HepG2 (cell line): ENCODE measurements around the gene SRCAP. TPM values are rescaled to one million over a fixed set of nuclear protein-coding genes. Genes with fewer than 3 reads are reported as not detected.

Experiments
- ARNT2 ChIP-seq: sonication (generic); formaldehyde crosslinking; IDR thresholded peaks from 2 replicates; pipeline ENCODE4 v1.8.0; 2022; ENCODE audit warnings: mild to moderate bottlenecking, low read depth, missing genetic modification reagents, moderate library complexity
- EEA1 ChIP-seq: sonication (generic); formaldehyde crosslinking; IDR thresholded peaks from 2 replicates; pipeline ENCODE4 v1.5.1; 2020; ENCODE audit warnings: mild to moderate bottlenecking, missing genetic modification reagents, borderline replicate concordance
- GATAD2A ChIP-seq: IDR thresholded peaks from 2 replicates; pipeline ENCODE4 v1.6.1; 2016
- HNRNPK ChIP-seq: fragments of 200-400 bp; formaldehyde crosslinking; IDR thresholded peaks from 2 replicates; pipeline ENCODE4 v1.6.1; 2018; ENCODE audit warnings: low read length, low read depth, moderate library complexity, mild to moderate bottlenecking; ENCODE audit not compliant: poor library complexity, severe bottlenecking
- RBFOX2 ChIP-seq: fragments of 200-400 bp; formaldehyde crosslinking; IDR thresholded peaks from 2 replicates; pipeline ENCODE4 v1.6.1; 2017; ENCODE audit warnings: low read depth, mild to moderate bottlenecking, low read length
- RXRB ChIP-seq: IDR thresholded peaks from 2 replicates; pipeline ENCODE4 v1.6.1; 2016; ENCODE audit warnings: borderline replicate concordance, missing genetic modification reagents, missing compliant biosample characterization
- TCF12 ChIP-seq, 2 experiments: fragments of 450-650 bp in 1 of 2; sonication (generic) in 1 of 2; formaldehyde crosslinking in 1 of 2; IDR thresholded peaks; 2 replicates each; pipeline versions ENCODE4 v1.6.1 to v1.8.0; 2017 to 2022; ENCODE audit warnings: antibody characterized with exemption in 1 of 2, mild to moderate bottlenecking in 1 of 2, missing genetic modification reagents in 1 of 2, moderate library complexity in 1 of 2
- ZBTB34 ChIP-seq: sonication (generic); formaldehyde crosslinking; IDR thresholded peaks from 2 replicates; pipeline ENCODE4 v1.8.0; 2022; ENCODE audit warnings: mild to moderate bottlenecking, missing genetic modification reagents
- ZHX1 ChIP-seq: sonication (generic); formaldehyde crosslinking; IDR thresholded peaks from 2 replicates; pipeline ENCODE4 v1.8.1; 2022; ENCODE audit warnings: low read depth, mild to moderate bottlenecking, missing genetic modification reagents
- ZNF292 ChIP-seq: sonication (generic); formaldehyde crosslinking; IDR thresholded peaks from 2 replicates; pipeline ENCODE4 v1.8.1; 2022; ENCODE audit warnings: mild to moderate bottlenecking, low read depth, missing genetic modification reagents, borderline replicate concordance
- ZSCAN12 ChIP-seq: sonication (generic); formaldehyde crosslinking; IDR thresholded peaks from 2 replicates; pipeline ENCODE4 v1.9.0; 2021; ENCODE audit warnings: mild to moderate bottlenecking, missing genetic modification reagents
- polyA plus RNA-seq, 8 experiments: library from polyadenylated mRNA; depleted of rRNA in 3 of 8; stranded (reverse) in 7 of 8; unstranded in 1 of 8; fragments of >200 nt; fragmentation: Illumina TruSeq in 4 of 8; extraction: Trizol in 4 of 8; gene quantifications; 2 replicates each; pipeline versions ENCODE4 v1.2.1 to v1.2.3, GENCODE V29; 2011 to 2016; ENCODE audit warnings: low read depth in 4 of 8, missing spikeins in 1 of 8, mixed read lengths in 1 of 8; ENCODE audit not compliant: insufficient read depth in 1 of 8
- total RNA-seq, 5 experiments: library from RNA; depleted of rRNA; stranded (reverse); fragments of >200 nt; fragmentation: Illumina TruSeq; extraction: Trizol; gene quantifications; 2 replicates each; pipeline ENCODE4 v1.2.3, GENCODE V29; 2016; ENCODE audit warnings: low read depth in 1 of 5
- TF ChIP-seq, protein P1 (sequence below): sonication (generic); formaldehyde crosslinking; IDR thresholded peaks from 2 replicates; pipeline ENCODE4 v1.4.0; 2020; ENCODE audit warnings: missing genetic modification reagents
- TF ChIP-seq, protein P2 (sequence below): IDR thresholded peaks from 2 replicates; pipeline ENCODE4 v1.4.0; 2020; ENCODE audit warnings: mild to moderate bottlenecking, missing genetic modification reagents

The SRCAP gene
- total and polyA plus RNA-seq, 2 of the 13 experiments (the other 11 are each of a cell fraction or from before 2014, with no cell fraction given): 4.9 to 9.0 TPM

- TF ChIP-seq, protein P1, sequence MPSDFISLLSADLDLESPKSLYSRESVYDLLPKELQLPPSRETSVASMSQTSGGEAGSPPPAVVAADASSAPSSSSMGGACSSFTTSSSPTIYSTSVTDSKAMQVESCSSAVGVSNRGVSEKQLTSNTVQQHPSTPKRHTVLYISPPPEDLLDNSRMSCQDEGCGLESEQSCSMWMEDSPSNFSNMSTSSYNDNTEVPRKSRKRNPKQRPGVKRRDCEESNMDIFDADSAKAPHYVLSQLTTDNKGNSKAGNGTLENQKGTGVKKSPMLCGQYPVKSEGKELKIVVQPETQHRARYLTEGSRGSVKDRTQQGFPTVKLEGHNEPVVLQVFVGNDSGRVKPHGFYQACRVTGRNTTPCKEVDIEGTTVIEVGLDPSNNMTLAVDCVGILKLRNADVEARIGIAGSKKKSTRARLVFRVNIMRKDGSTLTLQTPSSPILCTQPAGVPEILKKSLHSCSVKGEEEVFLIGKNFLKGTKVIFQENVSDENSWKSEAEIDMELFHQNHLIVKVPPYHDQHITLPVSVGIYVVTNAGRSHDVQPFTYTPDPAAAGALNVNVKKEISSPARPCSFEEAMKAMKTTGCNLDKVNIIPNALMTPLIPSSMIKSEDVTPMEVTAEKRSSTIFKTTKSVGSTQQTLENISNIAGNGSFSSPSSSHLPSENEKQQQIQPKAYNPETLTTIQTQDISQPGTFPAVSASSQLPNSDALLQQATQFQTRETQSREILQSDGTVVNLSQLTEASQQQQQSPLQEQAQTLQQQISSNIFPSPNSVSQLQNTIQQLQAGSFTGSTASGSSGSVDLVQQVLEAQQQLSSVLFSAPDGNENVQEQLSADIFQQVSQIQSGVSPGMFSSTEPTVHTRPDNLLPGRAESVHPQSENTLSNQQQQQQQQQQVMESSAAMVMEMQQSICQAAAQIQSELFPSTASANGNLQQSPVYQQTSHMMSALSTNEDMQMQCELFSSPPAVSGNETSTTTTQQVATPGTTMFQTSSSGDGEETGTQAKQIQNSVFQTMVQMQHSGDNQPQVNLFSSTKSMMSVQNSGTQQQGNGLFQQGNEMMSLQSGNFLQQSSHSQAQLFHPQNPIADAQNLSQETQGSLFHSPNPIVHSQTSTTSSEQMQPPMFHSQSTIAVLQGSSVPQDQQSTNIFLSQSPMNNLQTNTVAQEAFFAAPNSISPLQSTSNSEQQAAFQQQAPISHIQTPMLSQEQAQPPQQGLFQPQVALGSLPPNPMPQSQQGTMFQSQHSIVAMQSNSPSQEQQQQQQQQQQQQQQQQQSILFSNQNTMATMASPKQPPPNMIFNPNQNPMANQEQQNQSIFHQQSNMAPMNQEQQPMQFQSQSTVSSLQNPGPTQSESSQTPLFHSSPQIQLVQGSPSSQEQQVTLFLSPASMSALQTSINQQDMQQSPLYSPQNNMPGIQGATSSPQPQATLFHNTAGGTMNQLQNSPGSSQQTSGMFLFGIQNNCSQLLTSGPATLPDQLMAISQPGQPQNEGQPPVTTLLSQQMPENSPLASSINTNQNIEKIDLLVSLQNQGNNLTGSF (CRISPR knock-in tag): peak; percentile 33; the same call in 1 of the 2 replicates
- peak; percentile 29; the same call in 1 of the 2 replicates for TF ChIP-seq RXRB (CRISPR knock-in tag)
- TF ChIP-seq EEA1: peak; percentile 80; the same call in 1 of the 2 replicates
- no peak for TF ChIP-seq TCF12 (IDR thresholded peaks at IDR 0.05)
- TF ChIP-seq TCF12 (CRISPR knock-in tag; IDR thresholded peaks at IDR 0.05): no peak
- no peak; the same call in 1 of the 2 replicates for TF ChIP-seq ZBTB34 (CRISPR knock-in tag)
- peak; percentile 83; the same call in 1 of the 2 replicates for TF ChIP-seq ARNT2 (CRISPR knock-in tag)
- peak; percentile 69 for TF ChIP-seq ZHX1 (CRISPR knock-in tag)
- TF ChIP-seq ZSCAN12: no peak
- peak; percentile 17 for TF ChIP-seq GATAD2A (CRISPR knock-in tag)
- TF ChIP-seq, protein P2, sequence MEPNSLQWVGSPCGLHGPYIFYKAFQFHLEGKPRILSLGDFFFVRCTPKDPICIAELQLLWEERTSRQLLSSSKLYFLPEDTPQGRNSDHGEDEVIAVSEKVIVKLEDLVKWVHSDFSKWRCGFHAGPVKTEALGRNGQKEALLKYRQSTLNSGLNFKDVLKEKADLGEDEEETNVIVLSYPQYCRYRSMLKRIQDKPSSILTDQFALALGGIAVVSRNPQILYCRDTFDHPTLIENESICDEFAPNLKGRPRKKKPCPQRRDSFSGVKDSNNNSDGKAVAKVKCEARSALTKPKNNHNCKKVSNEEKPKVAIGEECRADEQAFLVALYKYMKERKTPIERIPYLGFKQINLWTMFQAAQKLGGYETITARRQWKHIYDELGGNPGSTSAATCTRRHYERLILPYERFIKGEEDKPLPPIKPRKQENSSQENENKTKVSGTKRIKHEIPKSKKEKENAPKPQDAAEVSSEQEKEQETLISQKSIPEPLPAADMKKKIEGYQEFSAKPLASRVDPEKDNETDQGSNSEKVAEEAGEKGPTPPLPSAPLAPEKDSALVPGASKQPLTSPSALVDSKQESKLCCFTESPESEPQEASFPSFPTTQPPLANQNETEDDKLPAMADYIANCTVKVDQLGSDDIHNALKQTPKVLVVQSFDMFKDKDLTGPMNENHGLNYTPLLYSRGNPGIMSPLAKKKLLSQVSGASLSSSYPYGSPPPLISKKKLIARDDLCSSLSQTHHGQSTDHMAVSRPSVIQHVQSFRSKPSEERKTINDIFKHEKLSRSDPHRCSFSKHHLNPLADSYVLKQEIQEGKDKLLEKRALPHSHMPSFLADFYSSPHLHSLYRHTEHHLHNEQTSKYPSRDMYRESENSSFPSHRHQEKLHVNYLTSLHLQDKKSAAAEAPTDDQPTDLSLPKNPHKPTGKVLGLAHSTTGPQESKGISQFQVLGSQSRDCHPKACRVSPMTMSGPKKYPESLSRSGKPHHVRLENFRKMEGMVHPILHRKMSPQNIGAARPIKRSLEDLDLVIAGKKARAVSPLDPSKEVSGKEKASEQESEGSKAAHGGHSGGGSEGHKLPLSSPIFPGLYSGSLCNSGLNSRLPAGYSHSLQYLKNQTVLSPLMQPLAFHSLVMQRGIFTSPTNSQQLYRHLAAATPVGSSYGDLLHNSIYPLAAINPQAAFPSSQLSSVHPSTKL (CRISPR knock-in tag): peak; percentile 55
- TF ChIP-seq RBFOX2: peak; percentile 91
- TF ChIP-seq HNRNPK: peak; percentile 97
- TF ChIP-seq ZNF292: peak; percentile 74; the same call in 1 of the 2 replicates
Observed at GRCh38 chr16:30747799-30748633, 49.0 kb downstream of the SRCAP start, which contains the start of gene PHKG2 (continued).
